ENCODE measurements around the gene MLXIP.

DNA sequence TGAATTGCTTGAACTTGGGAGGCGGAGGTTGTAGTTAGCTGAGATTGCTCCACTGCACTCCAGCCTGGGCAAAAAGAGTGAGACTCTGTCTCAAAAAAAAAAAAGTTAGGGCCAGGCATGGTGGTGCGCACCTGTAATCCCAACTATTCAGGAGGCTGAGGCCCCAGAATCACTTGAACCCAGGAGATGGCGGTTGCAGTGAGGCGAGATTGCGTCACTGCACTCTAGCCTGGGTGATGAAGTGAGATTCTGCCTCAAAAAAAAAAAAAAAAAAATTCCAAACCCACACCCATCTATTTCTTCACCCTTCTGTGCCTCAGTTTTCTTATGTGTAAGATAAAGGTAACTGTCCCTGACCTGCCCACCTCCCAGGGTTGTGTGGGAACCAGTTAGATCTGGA, 11.0 kb upstream of the MLXIP start:
- TF ChIP-seq CTCF (IDR thresholded peaks at IDR 0.05) (no peak), POLR2A (IDR thresholded peaks at IDR 0.05) (no peak)

Data from prostate gland (tissue), 2 donors.